Natural killer cell (primary cell): ENCODE data around the gene TCF4. TPM values are rescaled to one million over a fixed set of nuclear protein-coding genes. Genes with fewer than 3 reads are reported as not detected.

Source experiments
- ATAC-seq, 3 donors: fragments of 150-1000 bp in 2 of 3; fragments of 200-7000 bp in 1 of 3; cut with Tn5 transposase; 1 replicate in 1 of 3; 2 replicates in 2 of 3; pipeline ENCODE4 v1.10.0; 2021; ENCODE audit warnings: mild to moderate bottlenecking in 2 of 3, moderate library complexity in 2 of 3
- DNase-seq, 2 donors: peaks; one replicate each; pipeline versions ENCODE4 v3.0.0 to v3.0.0-alpha.2; 2013 to 2021; ENCODE audit warnings: mixed read lengths in 1 of 2
- H3K27ac ChIP-seq: one replicate; pipeline ENCODE4 v1.5.1; 2013; ENCODE audit warnings: mild to moderate bottlenecking, low read length
- H3K27me3 ChIP-seq: one replicate; pipeline ENCODE4 v1.6.1; 2013; ENCODE audit warnings: low read length; ENCODE audit not compliant: control insufficient read depth, insufficient read depth
- H3K36me3 ChIP-seq: one replicate; pipeline ENCODE4 v1.6.1; 2013; ENCODE audit warnings: low read length; ENCODE audit not compliant: control insufficient read depth, insufficient read depth
- H3K4me1 ChIP-seq: one replicate; pipeline ENCODE4 v1.6.1; 2013; ENCODE audit warnings: low read length; ENCODE audit not compliant: control insufficient read depth, insufficient read depth
- H3K4me3 ChIP-seq: one replicate; pipeline ENCODE4 v1.5.1; 2013; ENCODE audit warnings: low read length
- H3K9me3 ChIP-seq: one replicate; pipeline ENCODE4 v1.6.1; 2013; ENCODE audit warnings: low read length; ENCODE audit not compliant: control insufficient read depth, insufficient read depth
- H3K27ac Mint-ChIP-seq, 2 donors: one replicate each; pipeline ENCODE4 v1.8.0; 2022; ENCODE audit warnings: mild to moderate bottlenecking in 2 of 2, mixed read lengths in 2 of 2, moderate library complexity in 1 of 2
- H3K27me3 Mint-ChIP-seq, 2 donors: one replicate each; pipeline ENCODE4 v1.8.0; 2022; ENCODE audit warnings: low read depth in 2 of 2, mixed read lengths in 2 of 2
- H3K36me3 Mint-ChIP-seq: one replicate; pipeline ENCODE4 v1.8.0; 2022; ENCODE audit warnings: mixed read lengths
- H3K4me1 Mint-ChIP-seq, 2 donors: one replicate each; pipeline ENCODE4 v1.8.0; 2022; ENCODE audit warnings: mixed read lengths in 2 of 2
- H3K4me3 Mint-ChIP-seq: one replicate; pipeline ENCODE4 v1.8.0; 2022; ENCODE audit warnings: mild to moderate bottlenecking, moderate library complexity, mixed read lengths
- H3K9me3 Mint-ChIP-seq, 2 donors: one replicate each; pipeline ENCODE4 v1.8.0; 2022; ENCODE audit warnings: mixed read lengths in 2 of 2
- CTCF ChIP-seq: fragments of 200-600 bp; IDR thresholded peaks from one replicate; pipeline ENCODE4 v1.8.0; 2022; ENCODE audit warnings: antibody characterized with exemption
- WGBS: methylation state at CpG from one replicate; pipeline ENCODE4 v1.1.7; 2013; ENCODE audit warnings: missing lambda C conversion rate; ENCODE audit not compliant: insufficient coverage; 5-methylcytosine and 5-hydroxymethylcytosine counted together
- intact Hi-C: fragments of 100-400 bp; cut with micrococcal nuclease; formaldehyde crosslinking; loops from one replicate; pipeline ENCODE4 v1.14.2; 2022
- total RNA-seq, 4 donors: library from RNA; stranded (reverse); fragments of 120-200 nt in 1 of 4; gene quantifications; one replicate each; pipeline versions ENCODE4 v1.2.3 to v1.2.4, GENCODE V29; 2013 to 2022

Gene TCF4
- total RNA-seq, 3 donors from 2014 or later (not counting 1 experiment from before 2014, with no cell fraction given) = 8.3 to 16.5 (median 9.0) TPM

- Histone ChIP-seq H3K27ac (no peak overlapping the region), H3K36me3 (no peaks in the 10 kb centered on the region), H3K27me3 (no peaks in the 10 kb centered on the region), H3K9me3 (no peaks in the 10 kb centered on the region), H3K4me1 (peaks cover 8% of the 10 kb centered on the region), H3K4me3 (no peak overlapping the region)
- no peaks in the 10 kb centered on the region for H3K9me3 Mint-ChIP-seq
- ATAC-seq = no peak
- no peak overlapping the region for H3K4me3 Mint-ChIP-seq
- intact Hi-C loops = no loop called here
- TF ChIP-seq CTCF = no peak
- no CpG with 5 or more reads among the region's 1 CpG for WGBS
- H3K4me1 Mint-ChIP-seq = peaks cover 17 to 22% of the 10 kb centered on the region in 2 donors
- H3K36me3 Mint-ChIP-seq = no peaks in the 10 kb centered on the region
- no peak overlapping the region for H3K27ac Mint-ChIP-seq
- DNase-seq = no peak
- H3K27me3 Mint-ChIP-seq = no peaks in the 10 kb centered on the region
Observed at GRCh38 chr18:55453186-55453585, 134.8 kb downstream of the TCF4 start.

- no peaks in the 10 kb centered on the region for H3K27me3 ChIP-seq
- 88% methylated on average over 1 of the region's 1 CpG for WGBS
- no peaks in the 10 kb centered on the region for H3K27me3 Mint-ChIP-seq
- intact Hi-C loops = no loop called here
- no peak for ATAC-seq
- peaks cover 4% of the 10 kb centered on the region for H3K4me1 ChIP-seq
- no peaks in the 10 kb centered on the region for H3K36me3 Mint-ChIP-seq
- H3K27ac ChIP-seq = no peak overlapping the region
- H3K4me1 Mint-ChIP-seq = peaks cover 16 to 21% of the 10 kb centered on the region in 2 donors
- DNase-seq = no peak
- H3K4me3 ChIP-seq = no peak overlapping the region
- H3K9me3 ChIP-seq = no peaks in the 10 kb centered on the region
- H3K9me3 Mint-ChIP-seq = no peaks in the 10 kb centered on the region
- no peaks in the 10 kb centered on the region for H3K36me3 ChIP-seq
- TF ChIP-seq CTCF = no peak
- H3K4me3 Mint-ChIP-seq = no peak overlapping the region
- H3K27ac Mint-ChIP-seq = no peak overlapping the region
Observed at GRCh38 chr18:55452123-55452611, 135.8 kb downstream of the TCF4 start.

GRCh38 chr18:55449412-55450140 is 138.4 kb downstream of the TCF4 start:
- H3K27ac Mint-ChIP-seq = no peak overlapping the region
- H3K9me3 Mint-ChIP-seq = no peaks in the 10 kb centered on the region
- peaks cover 0 to 6% of the 10 kb centered on the region in 2 donors for H3K4me1 Mint-ChIP-seq
- Histone ChIP-seq H3K27ac (no peak overlapping the region), H3K4me1 (no peaks in the 10 kb centered on the region), H3K36me3 (no peaks in the 10 kb centered on the region), H3K9me3 (no peaks in the 10 kb centered on the region), H3K27me3 (no peaks in the 10 kb centered on the region), H3K4me3 (no peak overlapping the region)
- ATAC-seq (no peak), DNase-seq (no peak)
- TF ChIP-seq CTCF = no peak
- 82% methylated on average over 7 of the region's 8 CpGs for WGBS
- intact Hi-C loops = no loop called here
- peaks cover 0 to 9% of the 10 kb centered on the region in 2 donors for H3K27me3 Mint-ChIP-seq
- no peaks in the 10 kb centered on the region for H3K36me3 Mint-ChIP-seq
- H3K4me3 Mint-ChIP-seq = no peak overlapping the region

DNA sequence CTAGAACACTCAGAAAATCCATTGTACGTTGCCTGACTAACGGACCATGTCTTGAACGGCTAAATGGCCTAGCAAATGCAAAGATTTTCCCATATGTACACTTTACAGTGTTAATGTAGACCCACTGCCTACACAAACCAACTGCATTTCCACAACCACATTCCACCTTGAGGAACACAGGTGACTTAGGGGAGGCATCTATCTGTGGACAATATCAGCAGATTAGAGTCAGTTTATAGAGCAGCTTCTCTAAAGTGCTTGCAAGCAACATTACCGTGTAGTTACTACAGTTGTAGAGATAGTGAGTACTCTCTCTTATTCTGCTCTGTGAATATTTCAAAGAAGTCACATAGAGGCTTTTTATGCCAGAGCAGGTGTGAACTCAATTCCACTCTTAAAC is 139.6 kb downstream of the TCF4 start:
- peaks cover 0 to 9% of the 10 kb centered on the region in 2 donors for H3K27me3 Mint-ChIP-seq
- Histone ChIP-seq H3K36me3 (no peaks in the 10 kb centered on the region), H3K4me1 (no peaks in the 10 kb centered on the region), H3K9me3 (no peaks in the 10 kb centered on the region), H3K27ac (no peak overlapping the region), H3K27me3 (no peaks in the 10 kb centered on the region), H3K4me3 (no peak overlapping the region)
- intact Hi-C loops = no loop called here
- H3K4me3 Mint-ChIP-seq = no peak overlapping the region
- peaks cover 0 to 6% of the 10 kb centered on the region in 2 donors for H3K4me1 Mint-ChIP-seq
- DNase-seq (no peak), ATAC-seq (no peak)
- H3K36me3 Mint-ChIP-seq = no peaks in the 10 kb centered on the region
- H3K9me3 Mint-ChIP-seq = no peaks in the 10 kb centered on the region
- TF ChIP-seq CTCF = no peak
- WGBS = 83% methylated on average over 3 of the region's 4 CpGs
- no peak overlapping the region for H3K27ac Mint-ChIP-seq
